Measurements from ENCODE around the gene BSG. TPM values are rescaled to one million over a fixed set of nuclear protein-coding genes. Genes with fewer than 3 reads are reported as not detected.

The BSG gene
- total and polyA plus RNA-seq, 12 donors, result 829 to 5,252 (median 1,705) TPM

DNA sequence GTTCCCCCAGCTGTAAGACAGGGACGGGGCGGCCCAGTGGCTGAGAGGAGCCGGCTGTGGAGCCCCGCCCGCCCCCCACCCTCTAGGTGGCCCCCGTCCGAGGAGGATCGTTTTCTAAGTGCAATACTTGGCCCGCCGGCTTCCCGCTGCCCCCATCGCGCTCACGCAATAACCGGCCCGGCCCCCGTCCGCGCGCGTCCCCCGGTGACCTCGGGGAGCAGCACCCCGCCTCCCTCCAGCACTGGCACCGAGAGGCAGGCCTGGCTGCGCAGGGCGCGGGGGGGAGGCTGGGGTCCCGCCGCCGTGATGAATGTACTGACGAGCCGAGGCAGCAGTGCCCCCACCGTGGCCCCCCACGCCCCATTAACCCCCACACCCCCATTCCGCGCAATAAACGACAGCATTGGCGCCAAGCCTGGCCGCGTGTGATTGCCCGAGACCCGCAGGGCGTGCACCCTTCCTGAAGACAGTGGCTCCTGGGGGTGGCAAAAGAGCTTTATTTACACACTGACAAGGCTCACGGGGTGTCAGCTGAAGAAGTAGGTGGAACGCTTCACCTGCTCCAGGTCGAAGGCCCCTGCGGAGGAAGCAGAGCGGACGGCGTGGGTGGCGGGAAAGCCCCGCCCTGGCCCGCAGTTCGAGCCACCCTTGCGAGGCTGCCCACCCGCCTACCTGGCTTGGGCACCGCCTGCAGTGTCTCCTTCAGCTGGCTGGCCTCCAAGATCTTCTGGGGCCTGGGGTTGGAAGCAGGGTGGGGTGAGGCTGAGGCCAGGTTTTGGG lies 44.5 kb downstream of the BSG start:
- no peak overlapping the region for H3K27ac ChIP-seq
- no peaks in the 10 kb centered on the region for H3K9me3 ChIP-seq
- H3K4me1 ChIP-seq, result peaks cover 0 to 3% (median 0%) of the 10 kb centered on the region in 9 donors
- peaks cover 0 to 48% (median 34%) of the 10 kb centered on the region in 9 donors for H3K36me3 ChIP-seq
- H3K27me3 ChIP-seq, result peaks cover 0 to 8% (median 0%) of the 10 kb centered on the region in 7 donors
- H3K4me3 ChIP-seq, result no peak overlapping the region
- intact Hi-C loops (cut with DNase I), result no loop called here
- 90 to 92% methylated on average over 48 to 58 of the region's 58 CpGs for WGBS, 2 donors
- ATAC-seq (no peak), DNase-seq (no peak)
- TF ChIP-seq, protein P1, sequence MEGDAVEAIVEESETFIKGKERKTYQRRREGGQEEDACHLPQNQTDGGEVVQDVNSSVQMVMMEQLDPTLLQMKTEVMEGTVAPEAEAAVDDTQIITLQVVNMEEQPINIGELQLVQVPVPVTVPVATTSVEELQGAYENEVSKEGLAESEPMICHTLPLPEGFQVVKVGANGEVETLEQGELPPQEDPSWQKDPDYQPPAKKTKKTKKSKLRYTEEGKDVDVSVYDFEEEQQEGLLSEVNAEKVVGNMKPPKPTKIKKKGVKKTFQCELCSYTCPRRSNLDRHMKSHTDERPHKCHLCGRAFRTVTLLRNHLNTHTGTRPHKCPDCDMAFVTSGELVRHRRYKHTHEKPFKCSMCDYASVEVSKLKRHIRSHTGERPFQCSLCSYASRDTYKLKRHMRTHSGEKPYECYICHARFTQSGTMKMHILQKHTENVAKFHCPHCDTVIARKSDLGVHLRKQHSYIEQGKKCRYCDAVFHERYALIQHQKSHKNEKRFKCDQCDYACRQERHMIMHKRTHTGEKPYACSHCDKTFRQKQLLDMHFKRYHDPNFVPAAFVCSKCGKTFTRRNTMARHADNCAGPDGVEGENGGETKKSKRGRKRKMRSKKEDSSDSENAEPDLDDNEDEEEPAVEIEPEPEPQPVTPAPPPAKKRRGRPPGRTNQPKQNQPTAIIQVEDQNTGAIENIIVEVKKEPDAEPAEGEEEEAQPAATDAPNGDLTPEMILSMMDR (IDR thresholded peaks at IDR 0.05), result no peak

DNA sequence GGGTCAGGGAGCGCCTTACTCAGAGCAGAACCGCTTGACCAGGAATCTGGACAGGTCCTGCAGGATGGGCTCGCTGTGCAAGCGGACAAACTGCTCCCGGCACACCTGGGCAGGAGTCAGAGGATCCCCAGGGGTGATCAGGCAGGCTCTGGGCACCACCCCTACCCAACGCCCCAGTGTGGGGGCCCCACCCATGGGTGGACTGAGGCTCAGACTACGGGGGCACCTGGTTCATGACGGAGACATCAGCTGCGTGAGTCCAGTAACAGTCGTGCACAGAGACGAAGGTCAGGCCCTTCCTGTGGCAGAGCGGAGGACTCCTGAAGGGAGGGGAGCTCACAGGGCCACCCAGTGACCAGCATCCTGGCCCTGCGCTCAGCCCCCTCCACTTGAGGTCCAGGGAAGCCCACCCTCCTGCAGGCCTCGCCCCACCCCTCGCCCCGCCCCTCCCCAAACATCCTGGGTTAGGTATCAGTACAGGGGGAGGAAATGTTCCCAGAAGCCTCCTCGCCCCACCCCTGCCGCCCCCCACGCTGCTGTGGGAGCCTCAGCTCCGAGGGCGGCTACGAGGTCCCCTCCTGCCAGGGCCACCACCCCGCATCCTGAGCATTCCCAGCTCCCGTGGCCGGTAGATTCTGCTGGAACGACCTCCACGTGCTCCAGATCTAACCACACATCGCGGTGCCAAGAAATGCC lies 45.3 kb downstream of the BSG start:
- peaks cover 0 to 55% (median 42%) of the 10 kb centered on the region in 9 donors for H3K36me3 ChIP-seq
- H3K9me3 ChIP-seq, result no peaks in the 10 kb centered on the region
- ATAC-seq, result peak in 1 of 8 donors; percentile 8
- no peak for DNase-seq
- peaks cover 0 to 3% (median 0%) of the 10 kb centered on the region in 9 donors for H3K4me1 ChIP-seq
- 89 to 91% methylated on average over 29 of the region's 29 CpGs for WGBS, 2 donors
- peaks cover 0 to 8% (median 0%) of the 10 kb centered on the region in 7 donors for H3K27me3 ChIP-seq
- intact Hi-C loops (cut with DNase I), result no loop called here
- no peak overlapping the region for H3K4me3 ChIP-seq
- no peak overlapping the region for H3K27ac ChIP-seq
- TF ChIP-seq, protein P1 (IDR thresholded peaks at IDR 0.05), result no peak

DNA sequence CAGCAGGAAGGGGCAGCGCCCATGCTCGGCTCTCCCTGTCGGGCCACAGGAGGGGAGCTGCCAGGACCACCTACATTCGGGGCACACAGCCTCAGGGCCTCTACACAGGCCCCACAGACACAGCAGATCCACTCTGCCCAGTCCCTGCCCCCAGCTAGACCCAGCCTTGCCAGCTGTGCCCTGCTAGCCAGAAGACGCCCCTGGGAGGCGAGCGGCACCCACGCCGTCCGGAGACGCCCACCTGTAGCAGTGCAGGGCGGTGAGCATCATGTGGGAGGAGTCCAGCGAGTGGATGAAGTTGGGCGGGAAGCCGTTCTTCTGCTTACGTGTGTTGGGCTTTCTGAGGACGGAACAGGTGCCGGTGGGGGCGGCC lies 45.8 kb downstream of the BSG start:
- no peak for DNase-seq
- Histone ChIP-seq H3K36me3 (peaks cover 0 to 61% (median 47%) of the 10 kb centered on the region in 9 donors), H3K4me1 (peaks cover 0 to 3% (median 0%) of the 10 kb centered on the region in 9 donors), H3K27me3 (peaks cover 0 to 8% (median 0%) of the 10 kb centered on the region in 7 donors), H3K4me3 (no peak overlapping the region), H3K27ac (no peak overlapping the region), H3K9me3 (no peaks in the 10 kb centered on the region)
- intact Hi-C loops (cut with DNase I), result no loop called here
- TF ChIP-seq, protein P1 (IDR thresholded peaks at IDR 0.05), result no peak
- no peak for ATAC-seq
- WGBS, 2 donors, result 92 to 94% methylated on average over 19 of the region's 19 CpGs

DNA sequence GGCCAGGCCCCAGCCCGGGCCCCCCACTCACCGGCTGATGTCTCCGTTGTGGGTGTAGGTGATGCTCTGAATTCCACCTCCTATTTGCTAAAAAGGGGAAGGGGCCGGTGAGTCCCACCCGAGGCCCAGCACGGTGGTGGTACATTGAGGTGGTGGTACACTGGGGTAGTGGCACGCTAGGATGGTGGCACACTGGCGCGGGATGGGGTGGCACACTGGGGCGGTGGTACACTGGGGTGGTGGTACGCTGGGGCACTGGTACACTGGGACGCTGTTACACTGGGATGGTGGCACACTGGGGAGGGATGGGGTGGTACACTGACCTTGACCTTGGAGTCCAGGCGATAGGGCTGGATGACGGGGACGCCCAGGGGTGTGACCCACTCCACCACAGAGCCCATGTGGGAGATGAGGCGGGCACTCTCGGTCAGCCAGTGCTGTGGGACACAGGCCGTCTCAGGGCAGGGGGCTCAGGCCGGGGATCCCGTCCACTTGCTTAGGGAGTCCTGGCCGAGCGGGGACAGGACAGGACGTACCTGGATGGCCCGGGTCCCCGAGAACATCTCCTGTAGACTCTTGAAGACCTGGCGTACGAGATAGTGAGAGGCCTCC lies 46.4 kb downstream of the BSG start:
- no peak for DNase-seq
- H3K4me3 ChIP-seq, result no peak overlapping the region
- 94 to 95% methylated on average over 27 of the region's 27 CpGs for WGBS, 2 donors

More for the DNA sequence above, 46.4 kb downstream of the BSG start:
- Histone ChIP-seq H3K9me3 (no peaks in the 10 kb centered on the region), H3K27me3 (peaks cover 0 to 8% (median 0%) of the 10 kb centered on the region in 7 donors), H3K36me3 (peaks cover 0 to 66% (median 52%) of the 10 kb centered on the region in 9 donors), H3K27ac (no peak overlapping the region), H3K4me1 (peaks cover 0 to 3% (median 0%) of the 10 kb centered on the region in 9 donors)
- TF ChIP-seq, protein P1 (IDR thresholded peaks at IDR 0.05), result no peak
- intact Hi-C loops (cut with DNase I), result no loop called here
- peak in 1 of 8 donors; percentile 3 for ATAC-seq

Data from heart right ventricle (tissue), 16 donors.